ENCODE results near the gene AMOTL1. TPM values are rescaled to one million over a fixed set of nuclear protein-coding genes. Genes with fewer than 3 reads are reported as not detected.

AMOTL1 gene
- total and polyA plus RNA-seq, 12 donors: 3.1 to 115 (median 68.3) TPM

DNA sequence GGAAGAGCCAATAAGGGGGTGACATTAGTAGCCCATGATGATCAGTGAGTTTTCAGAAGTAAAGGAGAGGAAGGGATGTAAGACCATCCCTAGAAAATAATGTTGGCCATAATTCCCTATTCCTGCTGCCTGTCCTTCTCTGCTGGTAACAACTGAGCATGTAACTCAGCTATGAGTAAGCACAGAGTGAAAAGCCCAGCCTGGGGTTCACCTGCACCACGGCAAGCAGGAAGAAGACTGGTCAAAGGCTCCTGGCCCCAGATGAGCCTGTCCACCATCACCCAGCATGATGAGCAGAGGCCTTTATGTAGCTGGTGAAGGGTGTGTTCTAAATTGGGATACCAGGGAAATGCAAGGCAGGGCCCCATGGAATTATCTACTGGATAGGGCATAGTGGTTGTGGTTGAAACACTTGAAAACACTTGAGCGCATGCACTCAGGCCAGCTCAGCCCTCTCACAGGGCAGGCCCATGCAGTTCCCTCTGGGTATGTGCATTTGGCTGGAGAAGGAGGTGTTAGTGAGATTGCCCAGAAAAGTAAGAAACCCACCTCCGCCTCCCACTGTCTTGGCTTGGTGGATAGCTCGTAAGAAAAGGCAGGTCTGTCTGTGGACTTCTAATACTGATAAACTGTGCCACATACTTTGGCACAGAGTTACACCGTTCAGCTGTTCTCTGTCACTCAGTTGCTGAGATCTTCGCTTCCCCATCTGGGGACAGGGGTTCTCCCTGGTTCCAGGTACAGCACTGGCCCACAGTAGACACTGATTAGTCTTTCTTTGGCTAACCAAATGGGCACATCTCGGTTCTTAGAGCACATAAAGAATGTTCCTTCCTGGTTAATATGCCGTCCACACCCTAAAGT, 86.8 kb downstream of the AMOTL1 start:
- peaks cover 0 to 36% (median 12%) of the 10 kb centered on the region in 9 donors for H3K4me1 ChIP-seq
- intact Hi-C loops (cut with DNase I): loop anchor here in 2 of 10 donors (1.0 to 5.0 kb wide), 2 partner anchors 18 to 42 kb away; no protein-coding TSS in a partner anchor
- 51 to 61% methylated on average over 8 of the region's 8 CpGs for WGBS, 2 donors
- no peak overlapping the region for H3K4me3 ChIP-seq
- H3K9me3 ChIP-seq: no peaks in the 10 kb centered on the region
- H3K27ac ChIP-seq: peak overlapping the region in 2 of 10 donors; percentile 29 to 38
- DNase-seq: peak; percentile 49 to 68
- TF ChIP-seq CTCF (IDR thresholded peaks at IDR 0.05): no peak
- no peaks in the 10 kb centered on the region for H3K27me3 ChIP-seq
- peak; percentile 89 to 98 (median 96) for ATAC-seq
- peaks cover 0 to 100% (median 54%) of the 10 kb centered on the region in 9 donors for H3K36me3 ChIP-seq

- peak overlapping the region in 1 of 10 donors; percentile 38 for H3K27ac ChIP-seq
- H3K4me1 ChIP-seq: peaks cover 0 to 30% (median 8%) of the 10 kb centered on the region in 9 donors
- no peak overlapping the region for H3K4me3 ChIP-seq
- no peaks in the 10 kb centered on the region for H3K9me3 ChIP-seq
- intact Hi-C loops (cut with DNase I): loop anchor here in 1 of 10 donors (1.0 kb wide), 1 partner anchor 18 kb away; no protein-coding TSS in a partner anchor
- TF ChIP-seq CTCF (IDR thresholded peaks at IDR 0.05): no peak
- H3K36me3 ChIP-seq: peaks cover 0 to 100% (median 54%) of the 10 kb centered on the region in 9 donors
- DNase-seq (no peak), ATAC-seq (peak in 2 of 8 donors; percentile 26 to 34)
- no peaks in the 10 kb centered on the region for H3K27me3 ChIP-seq
- WGBS, 2 donors: 37 to 56% methylated on average over 5 of the region's 5 CpGs
These were observed 87.5 kb downstream of the AMOTL1 start for GRCh38 chr11:94855666-94856065.

DNA sequence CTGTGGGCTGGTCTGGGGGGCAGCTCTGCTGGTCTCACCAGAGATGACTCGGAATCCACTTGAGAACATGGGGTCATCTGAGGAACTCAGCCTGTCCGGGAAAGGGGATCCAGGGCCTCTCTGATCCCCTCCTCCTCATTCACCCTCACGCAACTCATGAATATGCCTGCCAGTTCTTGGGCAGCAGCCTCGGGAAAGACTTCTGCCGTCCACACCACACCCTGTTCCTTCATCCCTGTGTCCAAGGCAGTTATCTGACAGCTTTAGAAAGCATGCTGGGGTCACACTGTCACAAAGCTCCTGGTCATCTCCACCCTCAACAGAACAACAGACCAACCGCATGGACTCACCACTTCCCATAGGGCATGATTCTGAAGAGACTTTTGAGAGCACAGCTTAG, 88.3 kb downstream of the AMOTL1 start:
- H3K4me1 ChIP-seq: peaks cover 0 to 30% (median 8%) of the 10 kb centered on the region in 9 donors
- no peaks in the 10 kb centered on the region for H3K27me3 ChIP-seq
- H3K4me3 ChIP-seq: no peak overlapping the region
- H3K9me3 ChIP-seq: no peaks in the 10 kb centered on the region
- intact Hi-C loops (cut with DNase I): no loop called here
- H3K27ac ChIP-seq: no peak overlapping the region
- WGBS, 2 donors: 77 to 79% methylated on average over 6 of the region's 6 CpGs
- H3K36me3 ChIP-seq: peaks cover 0 to 100% (median 56%) of the 10 kb centered on the region in 9 donors
- ATAC-seq: no peak
- no peak for TF ChIP-seq CTCF (IDR thresholded peaks at IDR 0.05)
- DNase-seq: no peak

DNA sequence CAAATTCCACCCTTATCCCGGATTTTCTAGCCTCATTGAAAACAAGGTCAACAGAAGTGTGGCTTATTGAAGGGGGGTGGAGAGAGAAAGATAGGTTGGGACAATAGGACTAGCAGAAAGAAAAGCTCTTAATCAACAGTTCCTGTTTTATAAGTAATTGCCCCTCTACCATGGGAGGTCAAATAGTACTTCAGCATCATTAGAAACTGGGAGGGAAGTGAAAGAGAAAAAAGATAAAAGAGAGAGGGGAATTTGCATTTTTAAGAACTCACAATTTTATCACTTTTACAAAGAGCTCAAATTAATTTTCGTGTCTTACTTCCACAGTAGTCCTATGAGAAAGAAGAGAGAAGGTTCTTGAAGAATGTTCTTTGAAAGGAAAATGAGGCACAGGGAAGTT, 89.2 kb downstream of the AMOTL1 start:
- Histone ChIP-seq H3K9me3 (no peaks in the 10 kb centered on the region), H3K36me3 (peaks cover 0 to 100% (median 61%) of the 10 kb centered on the region in 9 donors), H3K4me1 (peaks cover 0 to 30% (median 8%) of the 10 kb centered on the region in 9 donors), H3K27ac (no peak overlapping the region), H3K27me3 (no peaks in the 10 kb centered on the region), H3K4me3 (no peak overlapping the region)
- ATAC-seq (no peak), DNase-seq (no peak)
- WGBS, 2 donors: 92 to 95% methylated on average over 2 of the region's 2 CpGs
- intact Hi-C loops (cut with DNase I): no loop called here
- TF ChIP-seq CTCF (IDR thresholded peaks at IDR 0.05): no peak
